ENCODE measurements around the gene UBE2M. TPM values are rescaled to one million over a fixed set of nuclear protein-coding genes. Genes with fewer than 3 reads are reported as not detected.

UBE2M gene
- polyA plus RNA-seq, 1 donor (not counting 4 experiments of a cell fraction or from before 2014, with no cell fraction given) = 82.6 TPM

DNA sequence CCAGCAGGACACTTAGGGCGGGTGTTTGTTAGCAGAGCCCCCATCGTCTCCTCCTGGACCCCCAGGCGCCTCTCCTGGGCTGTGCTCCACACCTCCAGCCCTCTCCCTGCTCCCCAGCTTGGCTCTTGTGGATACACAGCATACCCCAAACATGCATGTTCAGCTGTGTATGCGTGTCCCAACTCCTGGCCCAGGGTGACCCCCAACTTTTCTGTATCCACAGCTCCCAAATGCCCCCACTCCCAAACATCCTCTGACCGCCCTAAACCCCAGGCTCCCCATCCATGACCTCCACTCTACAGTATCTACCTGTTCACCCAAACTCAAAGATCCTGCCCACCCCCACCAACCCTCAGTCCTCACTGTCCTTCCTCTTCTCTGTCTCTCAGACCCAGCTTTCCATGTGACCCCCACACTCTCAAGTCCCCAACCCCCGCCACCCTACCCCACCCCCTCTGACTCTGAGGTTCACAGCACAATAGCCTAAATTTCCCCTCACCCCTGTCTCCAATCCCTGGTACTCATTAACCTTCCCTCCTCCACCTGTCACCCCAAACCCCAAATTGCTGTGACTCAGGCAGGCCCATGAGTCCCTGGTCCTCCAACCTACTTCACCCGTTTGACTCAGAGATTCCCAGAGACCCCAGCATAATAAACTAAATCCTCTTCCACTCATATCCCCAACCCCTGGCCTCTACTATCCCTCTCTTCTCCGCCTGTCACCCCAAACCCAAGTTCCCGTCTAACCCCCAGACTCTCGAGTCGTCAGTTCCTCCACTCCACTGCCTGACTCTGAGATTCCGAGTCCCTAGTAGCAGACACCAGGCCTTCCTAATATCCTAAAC, 968 bp downstream of the UBE2M start:
- no peak for DNase-seq (ENCODE audit: low read depth, low spot score)
- Histone ChIP-seq H3K27me3 (ENCODE audit: control insufficient read depth, extremely low read depth, insufficient read depth, low read length) (no peaks in the 10 kb centered on the region), H3K4me2 (ENCODE audit: control insufficient read depth, extremely low read depth, insufficient read depth, low read depth, low read length) (peak overlapping the region; percentile 95), H3K79me2 (ENCODE audit: control insufficient read depth, insufficient read depth, low read length) (peaks cover 42% of the 10 kb centered on the region), H3K9me3 (ENCODE audit: control insufficient read depth, low read depth, low read length) (no peaks in the 10 kb centered on the region), H3K4me1 (ENCODE audit: control insufficient read depth, extremely low read depth, insufficient read depth, low read length) (peaks cover 42% of the 10 kb centered on the region), H3K27ac (ENCODE audit: control insufficient read depth, insufficient read depth, low read length) (peak overlapping the region; percentile 86), H3K9me1 (ENCODE audit: control insufficient read depth, extremely low read depth, insufficient read depth, low read length) (no peaks in the 10 kb centered on the region), H4K20me1 (ENCODE audit: control insufficient read depth, extremely low read depth, insufficient read depth, low read length) (no peaks in the 10 kb centered on the region), H3K36me3 (ENCODE audit: control insufficient read depth in 2 of 2, extremely low read depth in 1 of 2, insufficient read depth in 2 of 2, low read length in 2 of 2) (peaks cover 17% of the 10 kb centered on the region in 2 experiments), H3K9ac (ENCODE audit: control insufficient read depth, extremely low read depth, insufficient read depth, low read length) (peak overlapping the region; percentile 98), H3K4me3 (ENCODE audit: control insufficient read depth in 2 of 3, extremely low read depth in 1 of 3, insufficient read depth in 2 of 3, low read depth in 1 of 3, low read length in 3 of 3) (peak overlapping the region; percentile 93 to 98 (median 95)), H2AFZ (ENCODE audit: control insufficient read depth, low read length) (no peak overlapping the region)
- TF ChIP-seq CTCF (optimal IDR thresholded peaks at IDR 0.05 in 1 of 3, IDR thresholded peaks at IDR 0.05 in 1 of 3, conservative IDR thresholded peaks at IDR 0.05 in 1 of 3; ENCODE audit: extremely low read depth in 1 of 3, insufficient read depth in 2 of 3, low read length in 3 of 3) (no peak), EZH2 (IDR thresholded peaks at IDR 0.05; ENCODE audit: low read length) (no peak)
- FAIRE-seq = no peak
- dilution Hi-C loops (cut with MboI; ENCODE audit: extremely low pct_ligation_motif_present, low sequenced_read_pairs) = no loop called here

DNA sequence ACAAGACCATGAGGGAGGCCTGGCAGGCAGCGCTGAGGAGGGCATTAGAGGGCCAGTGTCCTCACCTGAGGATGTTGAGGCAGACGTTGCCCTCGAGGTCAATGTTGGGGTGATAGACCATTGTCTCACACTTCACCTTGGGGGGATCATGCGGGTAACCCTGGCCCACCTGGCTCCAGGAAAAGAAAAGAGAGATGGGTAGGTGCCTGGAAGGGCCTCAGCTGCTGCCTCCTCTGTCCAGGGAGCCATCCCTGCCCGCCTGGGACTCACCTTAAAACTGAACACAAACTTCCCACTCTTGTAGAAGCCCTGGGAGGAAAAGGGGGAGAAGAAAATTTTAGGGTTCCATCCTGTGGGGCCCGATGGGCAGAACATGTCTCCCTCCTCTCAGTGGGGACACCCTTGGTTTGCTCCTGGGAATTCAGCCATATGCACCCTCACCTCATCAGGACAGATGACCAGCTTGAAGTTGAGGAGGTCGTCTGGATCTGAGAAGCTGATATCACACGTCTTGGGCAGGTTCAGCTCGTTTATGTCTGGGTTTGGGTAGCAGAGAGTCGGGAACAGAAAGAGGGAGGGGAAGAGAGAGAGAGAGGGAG, 1.7 kb downstream of the UBE2M start:
- H3K9ac ChIP-seq (ENCODE audit: control insufficient read depth, extremely low read depth, insufficient read depth, low read length) = peak overlapping the region; percentile 98
- no peak for FAIRE-seq

More for the DNA sequence above, 1.7 kb downstream of the UBE2M start:
- peaks cover 35% of the 10 kb centered on the region for H3K4me1 ChIP-seq (ENCODE audit: control insufficient read depth, extremely low read depth, insufficient read depth, low read length)
- no peaks in the 10 kb centered on the region for H3K9me1 ChIP-seq (ENCODE audit: control insufficient read depth, extremely low read depth, insufficient read depth, low read length)
- peaks cover 19 to 20% of the 10 kb centered on the region in 2 experiments for H3K36me3 ChIP-seq (ENCODE audit: control insufficient read depth in 2 of 2, extremely low read depth in 1 of 2, insufficient read depth in 2 of 2, low read length in 2 of 2)
- peak overlapping the region; percentile 86 for H3K27ac ChIP-seq (ENCODE audit: control insufficient read depth, insufficient read depth, low read length)
- TF ChIP-seq CTCF (optimal IDR thresholded peaks at IDR 0.05 in 1 of 3, IDR thresholded peaks at IDR 0.05 in 1 of 3, conservative IDR thresholded peaks at IDR 0.05 in 1 of 3; ENCODE audit: extremely low read depth in 1 of 3, insufficient read depth in 2 of 3, low read length in 3 of 3) = no peak
- no peak for TF ChIP-seq EZH2 (IDR thresholded peaks at IDR 0.05; ENCODE audit: low read length)
- no peaks in the 10 kb centered on the region for H4K20me1 ChIP-seq (ENCODE audit: control insufficient read depth, extremely low read depth, insufficient read depth, low read length)
- no peaks in the 10 kb centered on the region for H3K9me3 ChIP-seq (ENCODE audit: control insufficient read depth, low read depth, low read length)
- H3K4me2 ChIP-seq (ENCODE audit: control insufficient read depth, extremely low read depth, insufficient read depth, low read depth, low read length) = peak overlapping the region; percentile 95
- H2AFZ ChIP-seq (ENCODE audit: control insufficient read depth, low read length) = no peak overlapping the region
- peak overlapping the region; percentile 93 to 98 (median 95) for H3K4me3 ChIP-seq (ENCODE audit: control insufficient read depth in 2 of 3, extremely low read depth in 1 of 3, insufficient read depth in 2 of 3, low read depth in 1 of 3, low read length in 3 of 3)
- dilution Hi-C loops (cut with MboI; ENCODE audit: extremely low pct_ligation_motif_present, low sequenced_read_pairs) = no loop called here
- H3K27me3 ChIP-seq (ENCODE audit: control insufficient read depth, extremely low read depth, insufficient read depth, low read length) = no peaks in the 10 kb centered on the region
- DNase-seq (ENCODE audit: low read depth, low spot score) = no peak
- peaks cover 42% of the 10 kb centered on the region for H3K79me2 ChIP-seq (ENCODE audit: control insufficient read depth, insufficient read depth, low read length)

Measured in keratinocyte (primary cell).